LNCaP clone FGC (cell line): Measurements from ENCODE around the gene PTPRG.

Source experiments
- DNase-seq: peaks from one replicate; pipeline ENCODE4 v3.0.0-alpha.2; 2011; ENCODE audit warnings: low read depth
- H3K4me3 ChIP-seq: 2 replicates; pipeline ENCODE4 v1.5.1; 2011; ENCODE audit warnings: mild to moderate bottlenecking, low read depth, low read length, control low read depth
- CTCF ChIP-seq: IDR thresholded peaks from 2 replicates; pipeline ENCODE4 v1.5.1; 2012; ENCODE audit warnings: mild to moderate bottlenecking; ENCODE audit not compliant: control insufficient read depth, insufficient read depth; ENCODE audit errors: extremely low read depth

PTPRG gene

GRCh38 chr3:61983479-61983878 lies 422.1 kb downstream of the PTPRG start:
- DNase-seq = no peak
- H3K4me3 ChIP-seq = no peak overlapping the region
- TF ChIP-seq CTCF = no peak

GRCh38 chr3:61985020-61985419 lies 423.6 kb downstream of the PTPRG start:
- no peak overlapping the region for H3K4me3 ChIP-seq
- no peak for DNase-seq
- no peak for TF ChIP-seq CTCF

- no peak for DNase-seq
- no peak for TF ChIP-seq CTCF
Observed at GRCh38 chr3:61986473-61986872, 425.1 kb downstream of the PTPRG start.

GRCh38 chr3:61989681-61990080 lies 428.3 kb downstream of the PTPRG start:
- no peak for TF ChIP-seq CTCF
- DNase-seq = no peak
- H3K4me3 ChIP-seq = no peak overlapping the region

More at GRCh38 chr3:61986473-61986872, 425.1 kb downstream of the PTPRG start:
- no peak overlapping the region for H3K4me3 ChIP-seq

- TF ChIP-seq CTCF = no peak
- DNase-seq = no peak
- H3K4me3 ChIP-seq = no peak overlapping the region
Observed at GRCh38 chr3:61990327-61991027, 429.1 kb downstream of the PTPRG start.

- no peak for TF ChIP-seq CTCF
- H3K4me3 ChIP-seq = no peak overlapping the region
- DNase-seq = no peak
Observed at GRCh38 chr3:61991706-61992105, 430.3 kb downstream of the PTPRG start.

GRCh38 chr3:61996366-61996765 lies 435.0 kb downstream of the PTPRG start:
- DNase-seq = no peak
- no peak for TF ChIP-seq CTCF
- no peak overlapping the region for H3K4me3 ChIP-seq
